Endothelial cell of umbilical vein (primary cell): ENCODE results near the gene EXOSC2.

Source experiments
- CTCF ChIP-seq, 2 donors: IDR thresholded peaks; 1 replicate in 1 of 2; 2 replicates in 1 of 2; pipeline ENCODE4 v1.5.1; 2011; ENCODE audit warnings: low read length in 2 of 2, mild to moderate bottlenecking in 2 of 2, moderate library complexity in 2 of 2, control low read depth in 1 of 2, inconsistent platforms in 1 of 2, low read depth in 1 of 2; ENCODE audit not compliant: insufficient read depth in 1 of 2; ENCODE audit errors: extremely low read depth in 1 of 2
- EZH2 ChIP-seq: IDR thresholded peaks from 2 replicates; pipeline ENCODE4 v1.6.1; 2012; ENCODE audit warnings: borderline replicate concordance, low read depth, mild to moderate bottlenecking, moderate library complexity, low read length, inconsistent platforms; ENCODE audit not compliant: severe bottlenecking
- POLR2A ChIP-seq: IDR thresholded peaks from 2 replicates; pipeline ENCODE4 v1.6.1; 2012; ENCODE audit warnings: low read depth, mild to moderate bottlenecking, control low read depth, low read length

- no peak for TF ChIP-seq CTCF (IDR thresholded peaks at IDR 0.05; ENCODE audit: extremely low read depth in 1 of 2, insufficient read depth in 1 of 2, low read depth in 1 of 2, low read length in 2 of 2)
- no peak for TF ChIP-seq EZH2
- no peak for TF ChIP-seq POLR2A
Observed at GRCh38 chr9:130729145-130729544, 35.6 kb downstream of the EXOSC2 start.
